HG03520 (cell line): ENCODE measurements around the gene MVK.

Experiments
- ATAC-seq: cut with Tn5 transposase; IDR thresholded peaks from one replicate; pipeline ENCODE4 v1.9.1; 2021; ENCODE audit warnings: mild to moderate bottlenecking, moderate library complexity; ENCODE audit not compliant: unreplicated experiment

The MVK gene

GRCh38 chr12:109605599-109606228 lies 32.1 kb downstream of the MVK start:
- no peak for ATAC-seq

GRCh38 chr12:109606320-109607028 lies 32.9 kb downstream of the MVK start:
- no peak for ATAC-seq

GRCh38 chr12:109607618-109608017 lies 34.0 kb downstream of the MVK start:
- ATAC-seq = no peak

- ATAC-seq = no peak
These were observed 34.7 kb downstream of the MVK start for GRCh38 chr12:109608270-109608669.

- ATAC-seq = no peak
These were observed 35.2 kb downstream of the MVK start for GRCh38 chr12:109608793-109609192.

- no peak for ATAC-seq
These were observed 35.7 kb downstream of the MVK start for GRCh38 chr12:109609342-109609741.

GRCh38 chr12:109610523-109610922 lies 36.9 kb downstream of the MVK start:
- ATAC-seq = no peak

GRCh38 chr12:109611223-109611622 lies 37.6 kb downstream of the MVK start:
- no peak for ATAC-seq

GRCh38 chr12:109612003-109612402 lies 38.4 kb downstream of the MVK start:
- ATAC-seq = no peak

GRCh38 chr12:109612975-109613502 lies 39.4 kb downstream of the MVK start:
- ATAC-seq = no peak

- no peak for ATAC-seq
These were observed 40.3 kb downstream of the MVK start for GRCh38 chr12:109613649-109614455.

GRCh38 chr12:109615556-109616229 lies 42.1 kb downstream of the MVK start:
- ATAC-seq = no peak

GRCh38 chr12:109617491-109617890 lies 43.9 kb downstream of the MVK start:
- no peak for ATAC-seq

- ATAC-seq = no peak
These were observed 44.5 kb downstream of the MVK start for GRCh38 chr12:109618082-109618481.

GRCh38 chr12:109619002-109619604 lies 45.5 kb downstream of the MVK start:
- ATAC-seq = no peak

GRCh38 chr12:109621211-109621694 lies 47.7 kb downstream of the MVK start:
- no peak for ATAC-seq

GRCh38 chr12:109621901-109622364 lies 48.3 kb downstream of the MVK start:
- ATAC-seq = no peak

- ATAC-seq = no peak
These were observed 50.9 kb downstream of the MVK start for GRCh38 chr12:109624467-109624866.

GRCh38 chr12:109625131-109625559 lies 51.6 kb downstream of the MVK start:
- no peak for ATAC-seq

- no peak for ATAC-seq
These were observed 52.3 kb downstream of the MVK start for GRCh38 chr12:109625749-109626377.
